ENCODE data around the gene JPH2.
"Not testable (repeated sequence)": the region's sequence is repeated elsewhere in the genome, so short reads cannot be mapped to it uniquely, and the experiment has no call there.

JPH2 gene

DNA sequence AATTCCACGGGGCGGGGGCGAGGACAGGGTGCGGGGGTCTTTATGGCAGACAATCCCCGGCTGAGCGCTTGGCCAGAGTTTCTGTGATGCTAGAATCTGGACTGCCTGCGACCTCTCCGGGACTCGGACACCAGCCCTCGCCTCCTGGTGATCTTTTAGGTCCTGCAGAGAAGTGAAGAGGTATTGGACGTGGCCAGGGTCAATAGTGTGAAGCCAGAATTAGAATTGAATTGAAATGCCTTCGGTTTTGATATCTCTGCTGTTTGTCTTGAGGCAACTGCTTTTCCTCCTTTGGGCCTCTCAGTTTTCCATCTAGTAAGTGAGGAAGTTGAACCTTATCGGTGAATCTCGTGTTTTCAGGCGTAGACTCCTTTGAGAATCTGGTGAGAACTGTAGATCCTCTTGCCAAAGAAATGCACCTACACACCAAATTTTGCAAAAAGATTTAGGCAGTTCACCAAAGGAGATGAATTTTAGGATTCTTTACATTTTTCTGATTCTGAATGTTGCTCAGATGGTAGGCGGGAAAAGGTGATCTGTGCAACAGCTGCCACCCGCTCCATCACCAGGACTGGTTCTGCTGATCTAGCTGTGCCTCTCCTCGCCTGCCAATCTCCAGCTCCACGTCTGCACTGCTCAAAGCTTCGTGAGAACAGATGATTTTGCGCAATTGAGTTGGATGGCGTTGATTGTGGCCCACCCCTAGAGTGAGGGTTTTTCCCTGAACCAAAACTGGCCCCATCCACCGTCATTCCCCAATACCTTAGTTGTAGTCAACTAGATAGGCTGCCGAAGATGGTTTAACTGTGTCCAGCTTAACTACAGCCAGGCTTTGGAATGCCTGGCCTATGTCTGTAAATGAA is 24.4 kb upstream of the JPH2 start:
- DNase-seq (ENCODE audit: low spot score) = peak; percentile 69

DNA sequence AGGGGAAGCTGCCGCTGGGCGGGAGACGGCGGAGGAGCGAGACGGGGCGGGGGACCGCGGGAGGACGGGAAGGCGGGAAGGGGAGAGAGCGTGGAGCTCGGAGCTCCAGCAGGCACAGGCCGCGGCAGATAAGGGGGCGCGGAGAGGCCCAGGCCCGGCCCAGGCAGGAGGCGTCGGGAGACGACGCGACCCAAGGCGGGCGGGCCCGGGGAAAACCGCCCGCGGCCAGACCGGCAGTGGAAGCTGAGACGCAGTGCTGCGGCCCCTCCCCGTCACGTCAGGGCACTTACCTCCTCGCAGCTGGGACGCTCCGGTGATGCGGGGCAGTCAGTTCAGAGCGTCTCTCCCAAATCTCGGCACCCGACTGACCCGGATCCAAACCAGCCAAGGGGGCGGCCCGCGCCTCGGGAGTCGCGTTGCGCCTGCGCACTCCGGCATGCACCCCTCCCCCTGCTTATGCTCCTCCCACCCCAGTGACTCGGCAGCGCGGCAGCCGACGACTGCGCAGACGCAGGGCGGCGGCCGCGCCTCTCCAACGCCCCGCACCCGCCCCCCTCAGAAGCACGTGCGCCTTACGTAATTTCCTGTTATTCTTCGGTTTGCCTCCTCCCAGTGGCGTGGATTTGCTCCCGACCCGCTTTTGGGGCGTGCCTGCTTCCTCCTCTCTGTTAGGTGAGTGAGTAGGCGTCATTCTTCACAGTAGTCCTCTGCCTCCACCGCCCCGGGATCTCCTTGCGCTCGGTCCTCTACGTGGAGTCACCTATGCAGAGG is 23.6 kb upstream of the JPH2 start, which contains the start of gene OSER1:
Gene OSER1, minus strand, starts transcription at position 366 of the 771 bp plus-strand sequence. CDS start 3,814 bp downstream, outside the sequence.
- peak; percentile 96 for DNase-seq (ENCODE audit: low spot score)

DNA sequence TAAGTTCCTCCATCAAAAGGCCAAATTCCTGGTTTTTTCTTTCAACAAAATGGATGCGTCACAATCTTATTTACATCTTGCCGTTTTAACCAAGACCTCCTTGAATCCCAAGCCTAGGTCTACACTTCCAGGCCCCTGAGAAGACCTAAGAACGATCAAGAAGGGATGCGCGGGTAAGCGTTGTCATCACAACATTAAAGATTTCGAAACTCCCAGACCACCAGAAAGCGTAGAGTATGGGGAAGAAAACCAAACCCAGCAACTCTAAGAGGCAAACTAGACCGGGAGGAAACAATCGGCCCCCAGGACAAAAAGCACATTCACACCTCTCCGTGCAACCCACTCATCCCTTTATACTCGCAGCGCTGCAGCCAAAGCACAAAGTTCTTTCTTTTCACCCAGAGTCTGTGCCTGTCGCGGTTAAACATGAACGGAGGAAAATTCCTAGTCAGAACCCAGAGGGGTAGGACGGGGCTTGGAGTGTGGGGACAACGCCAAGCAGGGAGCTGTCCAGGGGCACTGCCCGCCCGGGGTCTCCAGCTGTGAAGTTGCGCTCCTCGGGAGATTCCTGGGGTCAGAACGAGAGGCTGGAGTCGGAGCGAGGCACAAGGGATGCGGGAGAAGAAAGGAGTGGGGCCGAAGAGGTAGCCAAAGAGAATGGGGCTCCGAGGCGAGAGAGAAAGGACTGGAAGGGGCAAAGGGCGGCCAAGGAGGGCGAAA is 22.9 kb upstream of the JPH2 start:
- DNase-seq (ENCODE audit: low spot score) = no peak

DNA sequence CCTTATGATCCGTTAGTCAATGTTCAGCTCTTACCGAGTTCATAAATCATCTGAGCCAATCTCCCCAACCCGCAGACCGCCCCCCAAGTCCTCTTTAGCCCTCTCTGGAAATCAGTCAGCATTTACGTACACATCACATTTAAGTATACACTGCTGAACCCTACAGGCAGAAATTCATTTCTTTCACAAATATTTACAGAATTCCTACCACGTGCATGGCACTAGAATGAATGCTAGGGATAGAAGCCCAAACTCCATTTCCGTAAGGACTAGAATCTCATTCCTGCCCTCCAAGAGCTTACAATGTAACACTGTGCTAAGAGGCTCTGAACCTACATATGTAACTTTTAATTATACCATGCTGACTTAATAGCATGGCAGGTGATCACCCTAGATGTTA is 21.8 kb upstream of the JPH2 start:
- DNase-seq (ENCODE audit: low spot score) = no peak

DNA sequence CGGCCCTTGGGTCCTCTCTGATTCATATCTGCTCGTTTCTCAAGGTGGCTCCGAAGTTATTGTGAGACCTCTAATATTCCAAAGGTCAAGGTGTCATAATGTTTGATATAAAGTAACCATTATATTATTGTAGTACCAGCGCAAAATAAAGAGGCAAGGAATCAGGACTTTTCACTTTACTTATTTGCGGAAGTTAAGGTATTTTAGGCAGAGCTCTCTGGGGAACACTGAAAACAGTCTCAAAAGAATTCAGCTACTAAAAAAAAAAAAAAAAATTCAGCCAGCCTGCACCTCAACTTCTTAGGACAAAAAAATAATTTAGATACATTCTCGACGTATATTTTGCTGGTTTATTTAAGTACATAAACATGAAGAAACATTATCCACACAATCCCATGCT is 21.2 kb upstream of the JPH2 start:
- no peak for DNase-seq (ENCODE audit: low spot score)

DNA sequence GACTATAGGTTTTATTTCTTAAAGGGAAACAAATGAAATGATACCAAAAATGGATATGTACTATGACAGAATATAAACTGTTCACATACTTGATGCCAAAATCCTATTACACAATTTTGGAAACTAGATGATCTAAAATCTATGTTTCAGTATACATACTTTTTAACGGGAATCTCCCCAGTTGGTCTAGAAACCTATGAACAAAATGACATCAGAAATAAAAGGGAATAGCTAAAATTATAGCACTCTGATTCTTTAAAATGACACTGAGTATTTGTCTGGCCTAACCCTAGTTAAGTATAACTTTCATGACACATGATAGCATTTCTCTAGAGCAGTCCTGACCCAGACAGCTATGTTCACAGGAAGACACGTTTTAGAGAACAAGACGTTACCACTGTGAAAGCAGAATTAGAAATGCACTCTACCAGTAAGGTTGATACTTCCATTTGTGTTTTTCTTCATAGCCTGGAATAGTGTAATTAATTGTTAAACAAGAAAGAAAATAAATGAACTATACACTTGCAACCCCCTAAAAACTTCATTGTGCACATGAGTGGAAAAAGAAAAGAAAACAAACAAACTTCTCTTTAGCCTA is 20.2 kb upstream of the JPH2 start:
- no peak for DNase-seq (ENCODE audit: low spot score)

DNA sequence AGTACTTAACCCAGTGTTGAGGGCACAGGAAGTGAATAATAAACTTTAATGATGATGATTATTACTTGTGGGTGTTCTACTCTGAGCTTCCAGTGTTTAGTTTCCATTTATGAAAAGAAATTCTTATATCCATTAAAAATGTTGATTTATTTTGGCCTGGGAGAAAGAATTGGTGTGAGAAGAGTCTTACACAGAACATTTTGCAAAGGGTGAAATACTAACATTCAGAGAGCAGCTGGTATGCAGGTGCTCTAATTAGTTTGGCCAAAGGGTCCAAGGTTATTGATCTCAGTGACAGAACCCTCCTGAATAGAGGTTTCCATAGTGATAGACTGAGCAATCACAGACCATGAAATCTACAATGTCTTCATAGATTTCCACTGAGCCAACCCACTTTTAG is 19.1 kb upstream of the JPH2 start:
- DNase-seq (ENCODE audit: low spot score) = no peak

DNA sequence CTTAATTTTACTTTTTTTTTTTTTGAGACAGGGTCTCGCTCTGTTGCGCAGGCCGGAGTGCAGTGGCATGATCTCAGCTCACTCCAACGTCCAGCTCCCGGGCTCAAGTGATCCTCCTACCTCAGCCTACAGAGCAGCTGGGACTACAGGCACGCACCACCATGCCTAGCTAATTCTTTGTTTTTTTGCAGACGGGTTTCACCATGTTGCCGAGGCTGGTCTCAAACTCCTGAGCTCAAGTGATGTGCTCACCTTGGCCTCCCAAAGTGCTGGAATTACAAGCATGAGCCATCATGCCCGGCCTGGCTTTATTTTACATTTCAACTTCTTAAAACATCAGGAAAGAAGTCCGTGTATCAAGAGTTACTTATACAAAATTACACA is 17.8 kb upstream of the JPH2 start:
- DNase-seq (ENCODE audit: low spot score) = no peak

DNA sequence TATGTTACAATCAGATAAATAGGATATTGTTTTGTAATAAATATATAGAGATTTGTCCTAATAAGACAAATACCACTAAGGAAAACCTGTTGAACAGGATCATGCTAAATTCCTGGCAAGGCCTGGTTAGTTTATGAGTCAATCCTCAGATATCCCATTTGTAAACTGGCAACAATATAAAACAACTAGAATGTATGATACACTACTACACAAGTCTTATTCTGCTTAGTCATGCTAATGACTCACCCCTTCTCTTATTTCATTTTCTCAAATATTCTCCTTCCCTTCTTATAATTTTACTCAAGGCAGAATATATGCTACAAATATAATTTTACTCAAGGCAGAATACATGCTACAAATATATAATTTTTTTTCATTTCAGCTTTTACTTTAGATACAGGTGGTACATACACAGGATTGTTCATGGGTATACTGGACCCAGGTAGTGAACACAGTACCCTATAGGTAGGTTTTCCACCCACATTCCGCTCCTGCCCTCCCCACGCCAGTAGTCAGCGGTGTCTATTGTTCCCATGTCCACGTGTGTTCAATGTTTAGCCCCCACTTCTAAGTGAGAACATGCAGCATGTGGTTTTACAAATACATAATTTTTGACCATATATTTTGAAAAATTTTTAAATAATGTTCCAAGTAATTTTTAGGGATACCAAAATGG is 17.3 kb upstream of the JPH2 start:
- DNase-seq (ENCODE audit: low spot score) = no peak

DNA sequence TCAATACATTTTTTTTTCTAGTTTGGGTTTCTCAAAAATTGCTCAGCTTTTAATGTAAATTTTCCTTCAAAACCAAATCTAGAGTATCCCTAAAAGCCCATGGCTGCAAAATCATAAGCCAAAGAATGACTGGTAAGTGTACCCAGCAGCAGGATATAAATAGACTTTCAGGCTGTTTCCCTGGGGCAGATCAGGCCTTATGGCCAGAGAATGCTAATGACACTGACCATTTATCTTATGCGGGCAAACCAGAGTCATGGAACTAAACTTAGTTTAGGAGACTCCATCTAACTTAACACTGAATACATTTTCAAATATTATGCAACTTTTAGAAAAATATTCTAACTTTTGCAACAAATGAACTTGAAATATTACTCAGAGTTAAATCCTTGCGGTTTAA is 16.2 kb upstream of the JPH2 start:
- DNase-seq (ENCODE audit: low spot score) = no peak

DNA sequence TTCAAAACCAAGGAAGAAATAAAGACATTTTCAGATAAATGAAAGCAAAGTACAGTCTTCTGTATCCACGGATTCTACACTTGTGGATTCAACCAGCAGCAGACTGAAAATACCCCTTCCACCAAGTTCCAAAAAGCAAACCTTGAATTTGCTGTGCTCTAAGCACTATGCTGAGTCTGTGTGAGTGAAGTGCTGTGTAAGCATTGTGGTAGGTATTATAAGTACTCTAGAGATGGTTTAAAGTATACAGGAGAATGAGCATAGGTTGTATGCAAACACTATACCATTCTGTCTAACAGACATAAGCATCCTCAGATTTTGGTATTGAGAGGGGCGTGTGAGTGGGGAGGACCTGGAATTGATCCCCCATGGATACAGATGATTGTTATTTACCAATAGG is 14.0 kb upstream of the JPH2 start:
- no peak for DNase-seq (ENCODE audit: low spot score)

DNA sequence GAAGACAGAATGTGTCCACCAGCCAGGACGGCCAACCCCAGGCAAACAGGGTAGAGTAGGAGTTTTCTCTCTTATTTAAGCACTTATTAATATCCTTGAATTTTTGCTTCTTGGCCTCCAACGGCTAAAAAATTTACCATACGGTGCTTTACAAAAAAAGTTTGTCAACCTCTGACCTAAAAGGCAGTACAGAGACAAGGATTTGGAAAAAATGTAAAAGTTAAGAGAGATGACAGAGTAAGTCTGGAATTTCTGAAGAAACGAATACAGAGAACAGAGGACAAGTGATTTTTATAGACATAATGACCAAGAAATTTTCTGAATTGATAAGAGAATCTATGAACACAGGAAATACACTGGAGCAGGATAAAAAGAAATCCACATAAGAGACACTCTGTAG is 13.4 kb upstream of the JPH2 start:
- DNase-seq (ENCODE audit: low spot score) = no peak

DNA sequence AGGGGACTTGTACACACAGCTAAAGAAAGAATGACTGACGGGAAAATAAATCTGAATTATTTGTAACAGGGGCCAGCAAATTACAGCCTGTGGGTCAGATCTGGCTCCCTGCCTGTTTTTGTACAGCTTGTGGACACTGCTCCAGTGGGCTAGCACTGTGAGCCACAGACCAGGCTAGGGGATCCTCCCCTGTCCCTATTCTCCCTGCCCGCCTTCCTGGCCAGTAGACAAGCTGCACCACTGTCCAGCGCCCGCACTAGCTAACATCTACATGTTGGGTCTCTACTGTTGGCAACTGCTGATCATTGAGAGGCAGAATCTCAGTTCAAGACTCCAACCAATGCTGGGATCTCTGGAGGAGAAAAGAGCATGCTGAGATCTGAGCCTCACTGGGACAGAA is 12.9 kb upstream of the JPH2 start:
- DNase-seq (ENCODE audit: low spot score) = no peak

DNA sequence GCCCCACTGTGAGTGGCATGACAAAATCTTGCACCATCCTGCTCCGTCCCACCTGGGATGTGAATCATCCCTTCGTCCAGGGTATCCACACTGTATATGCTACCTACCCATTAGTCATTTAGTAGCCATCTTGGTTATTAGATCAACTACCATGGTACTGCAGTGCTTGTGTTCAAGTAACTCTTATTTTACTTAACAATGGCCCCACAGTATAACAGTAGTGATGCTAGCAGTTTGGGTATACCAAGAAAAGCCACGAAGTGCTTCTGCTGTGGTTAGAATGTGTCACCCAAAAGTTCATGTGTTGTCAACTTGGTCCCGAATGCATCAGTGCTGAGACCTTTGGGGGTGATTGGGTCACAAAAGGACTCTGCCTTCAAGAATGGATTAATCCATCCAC is 11.9 kb upstream of the JPH2 start:
- DNase-seq (ENCODE audit: low spot score) = no peak

DNA sequence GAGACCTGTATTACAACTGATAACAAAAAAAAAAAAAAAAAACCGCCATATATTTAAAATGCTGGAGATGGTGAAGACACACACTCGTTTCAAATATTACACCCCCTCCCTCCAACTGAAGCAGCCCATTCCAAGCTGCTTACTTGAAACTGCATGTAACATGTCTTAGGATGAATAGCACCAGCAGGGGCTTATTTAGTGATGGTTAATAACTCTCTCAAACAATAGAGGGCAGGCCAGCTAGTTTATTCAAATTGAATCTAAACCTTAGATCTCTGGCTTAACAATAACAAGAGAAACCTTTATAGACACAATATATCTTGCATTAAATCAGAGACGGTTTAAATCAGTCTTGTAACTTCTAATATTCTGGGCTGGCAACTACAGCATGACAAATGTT is 9.3 kb upstream of the JPH2 start:
- no peak for DNase-seq (ENCODE audit: low spot score)

DNA sequence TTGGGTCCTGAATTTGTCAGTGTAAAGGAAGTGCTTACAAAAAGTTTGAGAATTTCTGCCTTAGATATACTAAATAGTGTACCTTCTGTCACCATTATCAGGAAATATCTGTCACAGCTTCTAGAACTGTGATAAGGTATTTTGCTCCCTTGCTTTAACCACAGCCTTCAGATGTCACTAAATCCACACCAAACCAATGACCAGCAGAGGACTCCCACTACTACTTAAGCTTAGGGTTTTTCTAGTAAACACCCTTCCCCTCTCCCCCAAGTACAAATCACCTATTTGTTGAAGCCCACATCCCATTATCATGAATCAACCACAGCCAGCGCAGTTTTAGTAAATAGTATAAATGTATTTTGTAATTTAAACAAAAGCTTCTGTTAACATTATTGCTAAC is 8.6 kb upstream of the JPH2 start:
- DNase-seq (ENCODE audit: low spot score) = no peak

DNA sequence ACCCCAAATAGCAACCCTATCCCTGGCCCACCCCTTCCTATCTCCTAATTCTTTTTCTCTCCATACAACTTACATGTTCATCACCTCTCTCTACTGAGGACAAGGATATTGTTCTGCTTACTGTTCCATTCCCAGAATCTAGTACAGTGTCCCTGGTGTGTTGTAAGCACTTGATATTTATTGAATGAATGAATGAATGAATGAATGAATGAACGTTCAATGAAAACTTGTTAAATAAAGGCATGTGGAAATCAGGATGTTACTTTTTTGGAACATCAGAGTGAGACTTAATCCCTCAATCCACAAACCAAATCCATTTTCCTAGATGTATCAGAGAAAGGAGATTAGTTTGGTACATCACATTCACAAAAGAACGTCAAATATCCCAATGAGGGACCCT is 6.8 kb upstream of the JPH2 start:
- no peak for DNase-seq (ENCODE audit: low spot score)

DNA sequence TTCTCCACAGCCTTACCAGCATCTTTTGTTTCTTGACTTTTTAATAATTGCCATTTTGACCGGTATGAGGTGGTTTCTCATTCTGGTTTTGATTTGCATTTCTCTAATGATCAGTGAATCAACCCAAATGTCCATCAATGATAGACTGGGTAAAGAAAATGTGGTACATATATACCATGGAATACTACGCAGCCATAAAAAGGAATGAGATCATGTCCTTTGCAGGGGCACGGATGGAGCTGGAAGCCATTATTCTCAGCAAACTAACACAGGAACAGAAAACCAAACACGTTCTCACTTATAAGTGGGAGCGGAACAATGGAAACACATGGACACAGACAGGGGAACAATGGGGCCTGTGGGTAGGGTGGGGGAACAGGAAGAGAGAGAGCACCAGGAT is 4.7 kb upstream of the JPH2 start:
- not testable (repeated sequence) for DNase-seq (ENCODE audit: low spot score)

DNA sequence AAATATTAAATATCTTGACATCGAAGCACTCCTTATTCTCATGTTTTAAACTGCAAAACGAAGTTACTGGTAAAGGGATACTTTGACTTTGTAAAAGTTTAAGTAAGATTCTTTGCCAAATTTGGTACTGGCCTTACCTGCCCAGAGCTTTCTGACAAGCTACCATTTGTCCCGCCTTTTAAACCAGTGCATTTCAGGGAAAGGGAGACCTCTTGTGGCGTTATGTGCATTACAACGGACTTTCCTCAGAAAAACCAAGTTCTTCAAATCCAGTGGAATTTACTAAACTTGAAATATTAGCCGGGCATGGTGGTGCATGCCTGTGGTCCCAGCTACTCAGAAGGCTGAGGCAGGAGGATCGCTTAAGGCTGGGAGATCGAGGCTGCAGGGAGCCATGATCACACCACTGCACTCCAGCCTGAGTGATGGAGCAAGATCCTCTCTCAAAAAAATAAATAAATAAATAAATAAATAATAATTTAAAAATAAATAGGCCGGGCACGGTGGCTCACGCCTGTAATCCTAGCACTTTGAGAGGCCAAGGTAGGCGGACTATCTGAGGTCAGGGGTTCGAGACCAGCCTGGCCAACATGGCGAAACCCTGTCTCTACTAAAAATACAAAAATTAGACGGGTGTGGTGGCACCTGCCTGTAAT is 3.3 kb upstream of the JPH2 start:
- peak; percentile 71 for DNase-seq (ENCODE audit: low spot score)

DNA sequence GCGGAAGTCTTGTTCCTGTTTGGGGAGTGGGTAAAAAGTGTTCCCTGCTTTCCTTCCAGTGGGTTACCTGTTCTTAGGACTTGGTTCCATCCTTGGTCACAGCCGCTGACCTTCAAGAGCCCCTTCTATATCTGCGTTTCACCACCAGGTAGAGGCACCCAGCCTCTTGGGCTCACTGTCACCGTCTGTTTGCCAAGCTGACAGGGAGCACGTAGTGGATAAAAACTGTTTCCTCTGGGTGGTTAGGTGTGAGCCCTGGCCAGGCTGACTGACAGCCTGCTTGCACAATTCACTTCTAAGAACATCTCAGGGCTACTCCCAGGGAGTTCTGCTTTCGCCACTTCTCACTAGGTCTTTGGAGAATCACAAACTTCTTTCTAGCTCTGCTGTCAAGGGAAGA is 1.8 kb upstream of the JPH2 start:
- no peak for DNase-seq (ENCODE audit: low spot score)

Data from Ammon's horn (tissue), 1 donor.